K562 (cell line): Measurements from ENCODE around the gene PEPD. TPM values are rescaled to one million over a fixed set of nuclear protein-coding genes. Genes with fewer than 3 reads are reported as not detected.

Experiments used
- ATAC-seq: fragments of 200-7000 bp; cut with Tn5 transposase; 3 replicates; pipeline ENCODE4 v1.9.1; 2020; ENCODE audit warnings: moderate library complexity
- BruUV-seq: library from RNA; stranded (reverse); fragments of 400-500 nt; replicated peaks from 2 replicates; lab custom pipeline; 2021; lab: Mats Ljungman, UMichigan
- CTCF ChIA-PET: fragments of 300-600 bp; formaldehyde crosslinking; extraction: SDS; loops from one replicate; lab custom pipeline; 2021; ENCODE audit warnings: low intra/inter-chr PET ratio; lab: Yijun Ruan, JAX
- POLR2A ChIA-PET: fragments of 300-600, 350-650 bp; sonication (Branson Sonifier 250); formaldehyde crosslinking; extraction: SDS; loops from one replicate; lab custom pipeline; 2021; ENCODE audit warnings: antibody characterized with exemption, inconsistent platforms; lab: Yijun Ruan, JAX
- DNase-seq, 4 experiments: peaks; one replicate each; pipeline versions ENCODE4 v3.0.0 to v3.0.0-alpha.2; 2011 to 2018; ENCODE audit warnings: low spot score in 3 of 4, mixed read lengths in 3 of 4; ENCODE audit errors: extremely low read depth in 1 of 4
- FAIRE-seq: peaks from 2 replicates; lab custom pipeline; 2011; peaks lifted over from hg19 to GRCh38; lab: Jason Lieb, UNC
- H2AFZ ChIP-seq: 2 replicates; pipeline ENCODE4 v1.6.0; 2011; ENCODE audit warnings: low read depth, low read length, control low read depth, inconsistent platforms
- H3K27ac ChIP-seq: fragments of 200-600 bp; 3 replicates; pipeline ENCODE4 v1.8.0; 2011; ENCODE audit warnings: low read depth, mild to moderate bottlenecking, control low read depth, inconsistent platforms, low read length, moderate library complexity, mixed read lengths; ENCODE audit errors: extremely low read depth
- H3K27me3 ChIP-seq, 2 experiments: fragments of 300-600 bp in 1 of 2; 2 replicates in 1 of 2; 3 replicates in 1 of 2; pipeline versions ENCODE4 v1.6.0 to v1.8.0; 2011; ENCODE audit warnings: inconsistent platforms in 2 of 2, low read length in 2 of 2, mild to moderate bottlenecking in 1 of 2, mixed read lengths in 1 of 2, moderate library complexity in 1 of 2; ENCODE audit not compliant: control insufficient read depth in 2 of 2, insufficient read depth in 2 of 2
- H3K36me3 ChIP-seq: fragments of 300-600 bp; 3 replicates; pipeline ENCODE4 v1.8.0; 2011; ENCODE audit warnings: mild to moderate bottlenecking, low read length, inconsistent platforms; ENCODE audit not compliant: control insufficient read depth, insufficient read depth
- H3K4me1 ChIP-seq, 2 experiments: fragments of 200-600 bp in 1 of 2; replicated peaks in 1 of 2; 2 replicates in 1 of 2; 3 replicates in 1 of 2; pipeline versions ENCODE4 v1.5.1 to v1.8.0; 2011; ENCODE audit warnings: inconsistent platforms in 2 of 2, low read length in 2 of 2, mild to moderate bottlenecking in 1 of 2, mixed read lengths in 1 of 2, moderate library complexity in 1 of 2; ENCODE audit not compliant: control insufficient read depth in 2 of 2, insufficient read depth in 2 of 2
- H3K4me2 ChIP-seq: 2 replicates; pipeline ENCODE4 v1.6.1; 2011; ENCODE audit warnings: low read length, control low read depth, inconsistent platforms, mixed read lengths; ENCODE audit not compliant: insufficient read depth
- H3K4me3 ChIP-seq: fragments of 200-600 bp; sonication (generic), shearing (Covaris generic); 2 replicates; pipeline ENCODE4 v1.5.1; 2016; ENCODE audit warnings: control low read depth, inconsistent platforms
- H3K79me2 ChIP-seq: fragments of 200-600 bp; 3 replicates; pipeline ENCODE4 v1.8.0; 2011; ENCODE audit warnings: low read length, inconsistent platforms; ENCODE audit not compliant: control insufficient read depth, insufficient read depth
- H3K9ac ChIP-seq, 2 experiments: 2 replicates each; pipeline versions ENCODE4 v1.6.0 to v1.6.1; 2011; ENCODE audit warnings: low read depth in 2 of 2, low read length in 2 of 2, control low read depth in 1 of 2, inconsistent platforms in 1 of 2, mild to moderate bottlenecking in 1 of 2, mixed read lengths in 1 of 2; ENCODE audit not compliant: insufficient read depth in 1 of 2
- H3K9me1 ChIP-seq: one replicate; pipeline ENCODE4 v1.6.0; 2011; ENCODE audit warnings: inconsistent platforms, mild to moderate bottlenecking, low read length, moderate library complexity; ENCODE audit not compliant: control insufficient read depth, insufficient read depth
- H3K9me3 ChIP-seq: replicated peaks from 2 replicates; pipeline ENCODE4 v1.5.1; 2011; ENCODE audit warnings: low read depth, low read length, inconsistent platforms; ENCODE audit not compliant: control insufficient read depth, insufficient read depth
- H4K20me1 ChIP-seq: replicated peaks from 2 replicates; pipeline ENCODE4 v1.6.1; 2011; ENCODE audit warnings: low read length, inconsistent platforms, mixed read lengths; ENCODE audit not compliant: control insufficient read depth, insufficient read depth
- CXXC5 ChIP-seq: fragments of 250-450 bp; sonication (Bioruptor Pico); IDR thresholded peaks from 2 replicates; pipeline ENCODE4 v1.8.0; 2022; ENCODE audit warnings: inconsistent platforms, mild to moderate bottlenecking, moderate library complexity
- KLF10 ChIP-seq: fragments of 250-450 bp; sonication (Bioruptor Pico); IDR thresholded peaks from 2 replicates; pipeline ENCODE4 v1.6.1; 2021; ENCODE audit warnings: matching md5 sums
- MAFG ChIP-seq: fragments of 450-650 bp; conservative IDR thresholded peaks from 2 replicates; pipeline ENCODE4 v1.6.1; 2016; ENCODE audit warnings: missing genetic modification characterization, missing compliant biosample characterization
- MBD1 ChIP-seq: fragments of 250-450 bp; sonication (Bioruptor Pico); IDR thresholded peaks from 2 replicates; pipeline ENCODE4 v1.8.0; 2022; ENCODE audit warnings: inconsistent platforms
- MEIS2 ChIP-seq: fragments of 450-650 bp; IDR thresholded peaks from 2 replicates; pipeline ENCODE4 v1.6.1; 2014; ENCODE audit warnings: mild to moderate bottlenecking; ENCODE audit not compliant: partially characterized antibody
- TCF7 ChIP-seq: sonication (generic); IDR thresholded peaks from 2 replicates; pipeline ENCODE4 v1.6.1; 2016; ENCODE audit warnings: antibody characterized with exemption, borderline replicate concordance
- ZBTB43 ChIP-seq: sonication (generic); formaldehyde crosslinking; IDR thresholded peaks from 2 replicates; pipeline ENCODE4 v1.8.0; 2023; ENCODE audit warnings: mild to moderate bottlenecking, missing genetic modification reagents
- ZFPM2 ChIP-seq: fragments of 250-450 bp; sonication (Bioruptor Pico); IDR thresholded peaks from 2 replicates; pipeline ENCODE4 v1.5.1; 2022; ENCODE audit warnings: mild to moderate bottlenecking
- ZNF830 ChIP-seq: fragments of 250-450 bp; sonication (Bioruptor Pico); IDR thresholded peaks from 2 replicates; pipeline ENCODE4 v1.5.0; 2021; ENCODE audit warnings: mild to moderate bottlenecking
- WGBS: fragments of 100-300 bp; shearing (Covaris generic); methylation state at CpG from one replicate; pipeline ENCODE4 v1.1.6; 2016; ENCODE audit warnings: low coverage, mixed read lengths; ENCODE audit not compliant: insufficient coverage; ENCODE audit errors: missing lambda C conversion rate; 5-methylcytosine and 5-hydroxymethylcytosine counted together
- in situ Hi-C: fragments of 300-500 bp; cut with MboI; formaldehyde crosslinking; loops from 4 replicates; pipeline ENCODE4 v1.15.0; 2018; ENCODE audit warnings: inconsistent platforms, mixed read lengths
- intact Hi-C: fragments of 100-400 bp; cut with micrococcal nuclease; formaldehyde crosslinking; loops from 2 replicates; pipeline ENCODE4 v1.14.2; 2022
- polyA plus RNA-seq, 8 experiments: library from polyadenylated mRNA; depleted of rRNA in 4 of 8; stranded (reverse) in 5 of 8; unstranded in 3 of 8; fragments of >200 nt; fragmentation: Nextera tagmentation in 2 of 8; fragmentation: Illumina TruSeq in 1 of 8; extraction: Ambion mirVana in 2 of 8; extraction: Trizol in 1 of 8; gene quantifications; 2 replicates each; pipeline versions ENCODE4 v1.2.1 to v1.2.3, GENCODE V29; 2011 to 2014; ENCODE audit warnings: inconsistent platforms in 1 of 8, missing spikeins in 1 of 8
- total RNA-seq, 7 experiments: library from RNA; depleted of rRNA in 6 of 7; stranded (reverse); fragments of >200 nt in 6 of 7; fragmentation: Illumina TruSeq in 2 of 7; extraction: Trizol in 2 of 7; gene quantifications; 2 replicates each; pipeline versions ENCODE4 v1.2.1 to v1.2.3, GENCODE V29; 2011 to 2021; ENCODE audit warnings: low replicate concordance in 1 of 7
- TF ChIP-seq, protein P1 (sequence below), 2 experiments: fragments of 450-650 bp; IDR thresholded peaks; 2 replicates each; pipeline ENCODE4 v1.6.1; 2016; ENCODE audit warnings: mild to moderate bottlenecking in 2 of 2, borderline replicate concordance in 1 of 2, low read depth in 1 of 2, moderate library complexity in 1 of 2

The PEPD gene
- total and polyA plus RNA-seq, 9 of the 15 experiments (the other 6 are each of a cell fraction or from before 2014, with no cell fraction given): 1.3 to 19.2 (median 16.0) TPM

- no peak overlapping the region for H3K4me2 ChIP-seq
- intact Hi-C loops: no loop called here
- H3K36me3 ChIP-seq: no peaks in the 10 kb centered on the region
- peaks cover 0 to under 1% of the 10 kb centered on the region in 2 experiments; a peak in 3 of 5 replicates for H3K27me3 ChIP-seq
- H4K20me1 ChIP-seq: peaks cover 20% of the 10 kb centered on the region
- H3K4me3 ChIP-seq: no peak overlapping the region
- FAIRE-seq: no peak
- in situ Hi-C loops: no loop called here
- peaks cover 0 to 10% of the 10 kb centered on the region in 2 experiments; a peak in 2 of 5 replicates for H3K4me1 ChIP-seq
- ChIA-PET CTCF (no interaction called here), POLR2A (interaction anchor here (0.5 to 2.0 kb wide), 4 partner anchors 9 to 357 kb away, joined by 3 to 6 read pairs (median 4); partner anchors contain the start of gene PEPD)
- no peak overlapping the region for H2AFZ ChIP-seq
- H3K27ac ChIP-seq: no peak overlapping the region
- ATAC-seq: no peak
- BruUV-seq: no TSS peak
- H3K9me3 ChIP-seq: no peaks in the 10 kb centered on the region
- no peaks in the 10 kb centered on the region for H3K79me2 ChIP-seq
- H3K9me1 ChIP-seq: no peaks in the 10 kb centered on the region
- WGBS: 50% methylated on average over 9 of the region's 11 CpGs
- no peak overlapping the region for H3K9ac ChIP-seq
- no peak for DNase-seq
- TF ChIP-seq TCF7 (no peak), CXXC5 (no peak), KLF10 (CRISPR knock-in tag) (no peak), ZFPM2 (CRISPR knock-in tag) (no peak), MBD1 (CRISPR knock-in tag) (no peak), ZBTB43 (CRISPR knock-in tag) (no peak), ZNF830 (no peak), MAFG (tag) (no peak), MEIS2 (no peak)
- TF ChIP-seq, protein P1, sequence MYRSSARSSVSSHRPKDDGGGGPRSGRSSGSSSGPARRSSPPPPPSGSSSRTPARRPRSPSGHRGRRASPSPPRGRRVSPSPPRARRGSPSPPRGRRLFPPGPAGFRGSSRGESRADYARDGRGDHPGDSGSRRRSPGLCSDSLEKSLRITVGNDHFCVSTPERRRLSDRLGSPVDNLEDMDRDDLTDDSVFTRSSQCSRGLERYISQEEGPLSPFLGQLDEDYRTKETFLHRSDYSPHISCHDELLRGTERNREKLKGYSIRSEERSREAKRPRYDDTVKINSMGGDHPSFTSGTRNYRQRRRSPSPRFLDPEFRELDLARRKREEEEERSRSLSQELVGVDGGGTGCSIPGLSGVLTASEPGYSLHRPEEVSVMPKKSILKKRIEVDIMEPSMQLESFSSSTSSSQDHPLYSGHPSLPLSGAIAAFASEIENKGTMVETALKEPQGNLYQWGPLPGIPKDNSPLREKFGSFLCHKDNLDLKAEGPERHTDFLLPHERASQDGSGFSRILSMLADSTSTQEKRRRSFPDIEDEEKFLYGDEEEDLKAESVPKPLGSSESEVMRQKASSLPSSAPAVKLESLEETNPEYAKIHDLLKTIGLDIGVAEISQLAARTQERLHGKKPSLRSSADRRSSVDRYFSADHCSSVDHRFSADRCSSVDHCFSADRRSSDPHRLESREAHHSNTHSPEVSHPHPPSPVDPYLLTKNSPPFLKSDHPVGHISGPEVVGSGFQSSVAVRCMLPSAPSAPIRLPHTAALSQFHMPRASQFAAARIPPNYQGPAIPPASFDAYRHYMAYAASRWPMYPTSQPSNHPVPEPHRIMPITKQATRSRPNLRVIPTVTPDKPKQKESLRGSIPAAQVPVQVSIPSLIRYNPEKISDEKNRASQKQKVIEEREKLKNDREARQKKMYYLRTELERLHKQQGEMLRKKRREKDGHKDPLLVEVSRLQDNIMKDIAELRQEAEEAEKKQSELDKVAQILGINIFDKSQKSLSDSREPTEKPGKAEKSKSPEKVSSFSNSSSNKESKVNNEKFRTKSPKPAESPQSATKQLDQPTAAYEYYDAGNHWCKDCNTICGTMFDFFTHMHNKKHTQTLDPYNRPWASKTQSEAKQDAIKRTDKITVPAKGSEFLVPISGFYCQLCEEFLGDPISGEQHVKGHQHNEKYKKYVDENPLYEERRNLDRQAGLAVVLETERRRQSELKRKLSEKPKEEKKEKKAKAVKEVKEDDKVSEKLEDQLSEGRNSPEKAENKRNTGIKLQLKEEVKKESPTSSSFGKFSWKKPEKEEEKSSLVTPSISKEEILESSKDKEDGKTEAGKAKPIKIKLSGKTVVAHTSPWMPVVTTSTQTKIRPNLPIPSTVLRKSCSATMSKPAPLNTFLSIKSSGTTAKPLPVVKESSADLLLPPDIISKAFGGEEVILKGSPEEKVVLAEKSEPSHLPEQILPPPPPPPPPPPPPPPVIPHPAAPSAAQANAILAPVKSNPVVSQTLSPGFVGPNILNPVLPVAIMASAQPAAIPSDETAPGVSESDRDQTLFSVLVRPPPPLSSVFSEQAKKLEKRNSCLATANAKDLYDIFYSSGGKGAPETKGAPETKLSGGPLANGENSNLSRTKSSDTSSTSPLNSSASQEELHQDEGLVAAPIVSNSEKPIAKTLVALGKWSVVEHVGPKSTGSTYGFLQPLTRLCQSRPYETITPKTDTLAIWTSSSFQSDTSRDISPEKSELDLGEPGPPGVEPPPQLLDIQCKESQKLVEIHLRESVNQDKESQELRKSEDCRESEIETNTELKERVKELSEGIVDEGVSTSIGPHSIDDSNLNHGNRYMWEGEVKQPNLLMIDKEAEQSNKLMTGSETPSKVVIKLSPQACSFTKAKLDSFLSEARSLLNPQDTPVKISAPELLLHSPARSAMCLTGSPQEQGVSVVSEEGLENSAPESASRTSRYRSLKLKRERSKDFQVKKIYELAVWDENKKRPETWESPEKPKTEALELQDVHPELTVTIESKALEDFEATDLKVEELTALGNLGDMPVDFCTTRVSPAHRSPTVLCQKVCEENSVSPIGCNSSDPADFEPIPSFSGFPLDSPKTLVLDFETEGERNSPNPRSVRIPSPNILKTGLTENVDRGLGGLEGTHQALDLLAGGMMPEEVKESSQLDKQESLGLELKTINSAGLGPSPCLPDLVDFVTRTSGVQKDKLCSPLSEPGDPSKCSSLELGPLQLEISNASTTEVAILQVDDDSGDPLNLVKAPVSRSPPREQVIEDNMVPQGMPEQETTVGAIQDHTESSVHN (IDR thresholded peaks at IDR 0.05; ENCODE audit: borderline replicate concordance in 1 of 2, low read depth in 1 of 2): no peak
These were observed 11.0 kb downstream of the PEPD start for GRCh38 chr19:33510462-33511194.
